H1 (cell line): Measurements from ENCODE around the gene HMHB1. TPM values are rescaled to one million over a fixed set of nuclear protein-coding genes. Genes with fewer than 3 reads are reported as not detected.

Experiments
- CTCF ChIA-PET: fragments of 300-600 bp; sonication (Branson Sonifier 250); formaldehyde crosslinking; loops from one replicate; lab custom pipeline; 2021; ENCODE audit not compliant: partially characterized antibody; lab: Charles Lee
- POLR2A ChIA-PET: fragments of 300-600 bp; sonication (Branson Sonifier 250); formaldehyde crosslinking; loops from one replicate; lab custom pipeline; 2021; ENCODE audit warnings: inconsistent platforms; ENCODE audit not compliant: partially characterized antibody; lab: Charles Lee
- DNase-seq, 2 experiments: peaks; one replicate each; pipeline versions ENCODE4 v3.0.0 to v3.0.0-alpha.2; 2010 to 2022; ENCODE audit warnings: low spot score in 2 of 2, low read depth in 1 of 2, mixed read lengths in 1 of 2
- FAIRE-seq: peaks from 2 replicates; lab custom pipeline; 2011; peaks lifted over from hg19 to GRCh38; lab: Jason Lieb, UNC
- H2AFZ ChIP-seq: 2 replicates; pipeline ENCODE4 v1.8.1; 2012; ENCODE audit warnings: low read length, inconsistent platforms
- H2AK5ac ChIP-seq: 2 replicates; pipeline ENCODE4 v1.6.1; 2013; ENCODE audit warnings: low read depth, low read length
- H2BK120ac ChIP-seq: replicated peaks from 2 replicates; pipeline ENCODE3; 2013; ENCODE audit warnings: low read depth, low read length, inconsistent platforms
- H2BK12ac ChIP-seq: 2 replicates; pipeline ENCODE4 v1.6.1; 2013; ENCODE audit warnings: low read depth, low read length
- H2BK15ac ChIP-seq: 2 replicates; pipeline ENCODE4 v1.6.1; 2013; ENCODE audit warnings: low read length
- H2BK20ac ChIP-seq: 2 replicates; pipeline ENCODE4 v1.6.1; 2013; ENCODE audit warnings: low read length
- H2BK5ac ChIP-seq: 2 replicates; pipeline ENCODE4 v1.6.1; 2013; ENCODE audit warnings: low read depth, low read length
- H3K14ac ChIP-seq: 2 replicates; pipeline ENCODE4 v1.6.1; 2013; ENCODE audit warnings: inconsistent platforms; ENCODE audit not compliant: insufficient read length
- H3K18ac ChIP-seq: 2 replicates; pipeline ENCODE4 v1.6.1; 2013; ENCODE audit warnings: low read length; ENCODE audit errors: extremely low read depth
- H3K23ac ChIP-seq: 2 replicates; pipeline ENCODE4 v1.6.1; 2013; ENCODE audit warnings: inconsistent platforms; ENCODE audit not compliant: insufficient read length
- H3K23me2 ChIP-seq: 2 replicates; pipeline ENCODE4 v1.6.1; 2013; ENCODE audit warnings: low read depth, low read length
- H3K27ac ChIP-seq: 2 replicates; pipeline ENCODE4 v1.6.1; 2011; ENCODE audit warnings: low read depth, low read length, inconsistent platforms
- H3K27me3 ChIP-seq, 4 experiments: replicated peaks in 1 of 4; 1 replicate in 1 of 4; 2 replicates in 3 of 4; pipeline versions ENCODE4 v1.6.1 to v1.8.1; 2011 to 2013; ENCODE audit warnings: low read length in 3 of 4, mild to moderate bottlenecking in 3 of 4, inconsistent platforms in 2 of 4, mixed read lengths in 2 of 4, moderate library complexity in 1 of 4; ENCODE audit not compliant: control insufficient read depth in 3 of 4, insufficient read depth in 3 of 4; ENCODE audit errors: extremely low read depth in 1 of 4
- H3K36me3 ChIP-seq, 4 experiments: 2 replicates each; pipeline versions ENCODE4 v1.6.1 to v1.8.1; 2011 to 2013; ENCODE audit warnings: mild to moderate bottlenecking in 4 of 4, low read length in 3 of 4, moderate library complexity in 2 of 4, control low read depth in 1 of 4, inconsistent platforms in 1 of 4; ENCODE audit not compliant: insufficient read depth in 4 of 4, control insufficient read depth in 2 of 4
- H3K4ac ChIP-seq: replicated peaks from 2 replicates; pipeline ENCODE3; 2013; ENCODE audit warnings: low read length, low read depth, mixed read lengths, inconsistent platforms; ENCODE audit not compliant: insufficient read length
- H3K4me1 ChIP-seq, 4 experiments: replicated peaks in 1 of 4; 1 replicate in 1 of 4; 2 replicates in 3 of 4; pipeline versions ENCODE4 v1.6.1 to v1.8.1; 2011 to 2013; ENCODE audit warnings: low read length in 3 of 4, inconsistent platforms in 2 of 4, mixed read lengths in 1 of 4; ENCODE audit not compliant: insufficient read depth in 4 of 4, control insufficient read depth in 3 of 4
- H3K4me2 ChIP-seq, 2 experiments: 2 replicates each; pipeline versions ENCODE4 v1.6.1 to v1.8.1; 2011 to 2013; ENCODE audit warnings: low read depth in 2 of 2, low read length in 2 of 2, control low read depth in 1 of 2, inconsistent platforms in 1 of 2, mild to moderate bottlenecking in 1 of 2; ENCODE audit not compliant: insufficient read depth in 1 of 2
- H3K4me3 ChIP-seq, 4 experiments: fragments of 200-600, 300-600 bp in 1 of 4; sonication (generic), shearing (Covaris generic), sonication (Bioruptor Twin) in 1 of 4; 2 replicates each; pipeline versions ENCODE4 v1.5.1 to v1.8.1; 2011 to 2016; ENCODE audit warnings: low read length in 4 of 4, low read depth in 3 of 4, control low read depth in 2 of 4, inconsistent platforms in 2 of 4, mild to moderate bottlenecking in 2 of 4, mixed read lengths in 1 of 4, moderate library complexity in 1 of 4; ENCODE audit not compliant: insufficient read depth in 2 of 4; ENCODE audit errors: extremely low read depth in 1 of 4
- H3K56ac ChIP-seq: replicated peaks from 2 replicates; pipeline ENCODE3; 2013; ENCODE audit warnings: low read depth, mild to moderate bottlenecking, mixed read lengths, low read length, inconsistent platforms; ENCODE audit not compliant: insufficient read length
- H3K79me1 ChIP-seq: 2 replicates; pipeline ENCODE4 v1.6.1; 2013; ENCODE audit warnings: low read depth, low read length, control low read depth
- H3K79me2 ChIP-seq, 2 experiments: 2 replicates each; pipeline versions ENCODE4 v1.6.1 to v1.8.1; 2012 to 2013; ENCODE audit warnings: low read length in 2 of 2, mild to moderate bottlenecking in 2 of 2, inconsistent platforms in 1 of 2; ENCODE audit not compliant: insufficient read depth in 2 of 2, control insufficient read depth in 1 of 2
- H3K9ac ChIP-seq, 4 experiments: replicated peaks in 1 of 4; 1 replicate in 1 of 4; 2 replicates in 3 of 4; pipeline versions ENCODE4 v1.6.1 to v1.8.1; 2011 to 2013; ENCODE audit warnings: low read depth in 3 of 4, low read length in 3 of 4, control low read depth in 2 of 4, mild to moderate bottlenecking in 2 of 4, moderate library complexity in 2 of 4, inconsistent platforms in 1 of 4; ENCODE audit errors: extremely low read depth in 1 of 4
- H3K9me3 ChIP-seq, 2 experiments: 2 replicates each; pipeline versions ENCODE4 v1.6.1 to v1.8.1; 2012 to 2013; ENCODE audit warnings: mild to moderate bottlenecking in 2 of 2, moderate library complexity in 2 of 2, control low read depth in 1 of 2, inconsistent platforms in 1 of 2, low read depth in 1 of 2, low read length in 1 of 2, mixed read lengths in 1 of 2; ENCODE audit not compliant: insufficient read depth in 2 of 2
- H4K20me1 ChIP-seq, 2 experiments: replicated peaks in 1 of 2; 2 replicates each; pipeline versions ENCODE3 to v1.8.1; 2011 to 2013; ENCODE audit warnings: inconsistent platforms in 2 of 2, low read length in 2 of 2, mild to moderate bottlenecking in 1 of 2; ENCODE audit not compliant: insufficient read depth in 2 of 2, control insufficient read depth in 1 of 2
- H4K5ac ChIP-seq: 2 replicates; pipeline ENCODE4 v1.6.1; 2013; ENCODE audit warnings: low read length, low read depth, mixed read lengths, inconsistent platforms; ENCODE audit not compliant: insufficient read length
- H4K8ac ChIP-seq: 2 replicates; pipeline ENCODE4 v1.8.0; 2013; ENCODE audit warnings: mild to moderate bottlenecking, moderate library complexity, low read length, inconsistent platforms; ENCODE audit not compliant: insufficient read depth; ENCODE audit errors: extremely low read depth
- H4K91ac ChIP-seq: replicated peaks from 2 replicates; pipeline ENCODE3; 2013; ENCODE audit warnings: low read length, mixed read lengths, inconsistent platforms; ENCODE audit not compliant: insufficient read length
- ASH2L ChIP-seq: fragments of 200-600, 300-600 bp; sonication (generic); IDR thresholded peaks from one replicate; pipeline ENCODE4 v1.7.1; 2017; ENCODE audit warnings: low read length
- CHD2 ChIP-seq: IDR thresholded peaks from 2 replicates; pipeline ENCODE4 v1.6.1; 2012; ENCODE audit warnings: low read length, improper control_type of control experiment
- CTBP2 ChIP-seq: IDR thresholded peaks from 2 replicates; pipeline ENCODE4 v1.7.0; 2011; ENCODE audit warnings: borderline replicate concordance, mild to moderate bottlenecking, moderate library complexity, mixed read lengths, low read length; ENCODE audit not compliant: insufficient read depth, insufficient read length
- GABPA ChIP-seq: IDR thresholded peaks from 2 replicates; pipeline ENCODE4 v1.6.1; 2011; ENCODE audit warnings: mild to moderate bottlenecking, low read length, moderate library complexity, borderline replicate concordance; ENCODE audit not compliant: insufficient read depth
- JUND ChIP-seq: IDR thresholded peaks from 2 replicates; pipeline ENCODE4 v1.6.1; 2011; ENCODE audit warnings: mild to moderate bottlenecking, improper control_type of control experiment, low read length
- MAFK ChIP-seq: IDR thresholded peaks from 2 replicates; pipeline ENCODE4 v1.6.1; 2012; ENCODE audit warnings: low read depth, mild to moderate bottlenecking, improper control_type of control experiment, low read length
- MAX ChIP-seq: IDR thresholded peaks from 2 replicates; pipeline ENCODE4 v1.6.1; 2012; ENCODE audit warnings: inconsistent platforms
- POLR2AphosphoS5 ChIP-seq: IDR thresholded peaks from 2 replicates; pipeline ENCODE4 v1.6.1; 2011; ENCODE audit warnings: low read depth, low read length
- POU5F1 ChIP-seq: IDR thresholded peaks from 2 replicates; pipeline ENCODE4 v1.6.1; 2011; ENCODE audit warnings: low read depth, mild to moderate bottlenecking, low read length, moderate library complexity
- SIN3A ChIP-seq, 2 experiments: IDR thresholded peaks in 1 of 2; conservative IDR thresholded peaks in 1 of 2; 2 replicates each; pipeline ENCODE4 v1.6.1; 2011 to 2012; ENCODE audit warnings: low read length in 2 of 2, improper control_type of control experiment in 1 of 2, low read depth in 1 of 2, mild to moderate bottlenecking in 1 of 2
- SUZ12 ChIP-seq: fragments of 200-600 bp; sonication (generic); IDR thresholded peaks from 2 replicates; pipeline ENCODE4 v1.6.1; 2012; ENCODE audit warnings: mild to moderate bottlenecking, inconsistent platforms, low read length, moderate library complexity, mixed read lengths
- TCF12 ChIP-seq: IDR thresholded peaks from 2 replicates; pipeline ENCODE4 v1.6.1; 2011; ENCODE audit warnings: low read depth, mild to moderate bottlenecking, low read length
- WGBS, 2 experiments: shearing (Covaris generic) in 1 of 2; methylation state at CpG; one replicate each; pipeline versions ENCODE4 v1.1.6 to v1.1.7; 2013 to 2015; ENCODE audit warnings: low lambda C conversion rate in 2 of 2, mixed read lengths in 2 of 2, inconsistent platforms in 1 of 2, low coverage in 1 of 2, missing lambda C conversion rate in 1 of 2; ENCODE audit not compliant: insufficient replicate concordance in 2 of 2, insufficient coverage in 1 of 2, insufficient read length in 1 of 2; ENCODE audit errors: extremely low coverage in 1 of 2, missing lambda C conversion rate in 1 of 2; 5-methylcytosine and 5-hydroxymethylcytosine counted together
- polyA plus RNA-seq, 7 experiments: library from polyadenylated mRNA; depleted of rRNA in 3 of 7; stranded (reverse) in 5 of 7; unstranded in 2 of 7; fragments of >200 nt in 5 of 7; fragments of 200-250 nt in 2 of 7; gene quantifications; 1 replicate in 5 of 7; 2 replicates in 1 of 7; 4 replicates in 1 of 7; pipeline versions ENCODE4 v1.2.1 to v1.2.3, GENCODE V29; 2011 to 2013; ENCODE audit warnings: missing spikeins in 2 of 7, mixed read lengths in 2 of 7
- total RNA-seq: library from RNA; stranded (reverse); fragmentation: NEBNext Ultra II Directional; extraction: Animal tissue kit (Norgen Biotek cat#: 25700); gene quantifications from 2 replicates; pipeline ENCODE4 v1.2.1, GENCODE V29; 2021

The HMHB1 gene
- total and polyA plus RNA-seq, 2 of the 8 experiments (the other 6 are each of a cell fraction or from before 2014, with no cell fraction given), result not detected

- 95% methylated on average over 2 of the region's 2 CpGs; no CpG with 5 or more reads in 1 of the 2 experiments for WGBS, 2 experiments
- CTCF ChIA-PET, result interaction anchor here (1.6 kb wide), 1 partner anchor 23 kb away, joined by 3 read pairs; no protein-coding TSS in a partner anchor
- TF ChIP-seq GABPA (no peak), MAFK (no peak), CTBP2 (no peak), TCF12 (no peak), POU5F1 (no peak), MAX (no peak), JUND (no peak), SIN3A (conservative IDR thresholded peaks at IDR 0.05 in 1 of 2, IDR thresholded peaks at IDR 0.05 in 1 of 2; ENCODE audit: low read depth in 1 of 2, low read length in 2 of 2) (no peak), ASH2L (no peak), SUZ12 (no peak), CHD2 (no peak), POLR2AphosphoS5 (no peak)
Observed at GRCh38 chr5:143781993-143782520, 29.9 kb upstream of the HMHB1 start.

More at GRCh38 chr5:143781993-143782520, 29.9 kb upstream of the HMHB1 start:
- no peak overlapping the region for H2BK15ac ChIP-seq
- H4K8ac ChIP-seq, result no peak overlapping the region
- no peaks in the 10 kb centered on the region for H3K36me3 ChIP-seq
- no peaks in the 10 kb centered on the region for H4K20me1 ChIP-seq
- no peaks in the 10 kb centered on the region for H3K9me3 ChIP-seq
- POLR2A ChIA-PET, result no interaction called here
- H3K27ac ChIP-seq, result no peak overlapping the region
- H3K79me2 ChIP-seq, result no peaks in the 10 kb centered on the region
- H3K4ac ChIP-seq, result no peak overlapping the region
- H2BK120ac ChIP-seq, result no peak overlapping the region
- no peak overlapping the region for H3K9ac ChIP-seq
- no peak overlapping the region for H3K18ac ChIP-seq
- no peak overlapping the region for H4K5ac ChIP-seq
- no peak overlapping the region for H3K23ac ChIP-seq
- peak overlapping the region; percentile 89 for H2BK12ac ChIP-seq
- no peak for FAIRE-seq
- H3K4me2 ChIP-seq, result peak overlapping the region in 1 of 2 experiments; percentile 16; a peak in 2 of 4 replicates
- H3K14ac ChIP-seq, result no peak overlapping the region
- no peak overlapping the region for H2AK5ac ChIP-seq
- H3K23me2 ChIP-seq, result peaks cover 2% of the 10 kb centered on the region; the same call in 1 of the 2 replicates
- H3K56ac ChIP-seq, result no peak overlapping the region
- H2AFZ ChIP-seq, result no peak overlapping the region
- H3K27me3 ChIP-seq, result no peaks in the 10 kb centered on the region; a peak in 1 of 7 replicates
- H3K4me3 ChIP-seq, result no peak overlapping the region
- H4K91ac ChIP-seq, result no peak overlapping the region
- H2BK5ac ChIP-seq, result no peak overlapping the region
- no peak for DNase-seq
- H3K79me1 ChIP-seq, result no peaks in the 10 kb centered on the region
- peaks cover 3 to 9% (median 5%) of the 10 kb centered on the region in 4 experiments; a peak in 6 of 7 replicates for H3K4me1 ChIP-seq
- H2BK20ac ChIP-seq, result no peak overlapping the region
